H1 (cell line): ENCODE data around the gene CUL9.

Experiments used
- CHD2 ChIP-seq: IDR thresholded peaks from 2 replicates; pipeline ENCODE4 v1.6.1; 2012; ENCODE audit warnings: low read length, improper control_type of control experiment
- POLR2A ChIP-seq, 2 experiments: IDR thresholded peaks; 1 replicate in 1 of 2; 2 replicates in 1 of 2; pipeline ENCODE4 v1.6.1; 2011; ENCODE audit warnings: low read depth in 2 of 2, low read length in 2 of 2, mild to moderate bottlenecking in 2 of 2; ENCODE audit errors: control extremely low read depth in 1 of 2
- TF ChIP-seq, protein P1 (sequence below), 3 experiments: IDR thresholded peaks; 1 replicate in 2 of 3; 2 replicates in 1 of 3; pipeline versions ENCODE4 v1.5.1 to v1.6.1; 2011; ENCODE audit warnings: low read length in 3 of 3, mild to moderate bottlenecking in 3 of 3, inconsistent platforms in 2 of 3, low read depth in 1 of 3, moderate library complexity in 1 of 3; ENCODE audit not compliant: insufficient read depth in 1 of 3; ENCODE audit errors: control extremely low read depth in 1 of 3
- TF ChIP-seq, protein P2 (sequence below): fragments of 300-600 bp; sonication (generic); IDR thresholded peaks from 2 replicates; pipeline ENCODE4 v1.7.1; 2012; ENCODE audit warnings: low read length, moderate library complexity, mild to moderate bottlenecking, inconsistent platforms; ENCODE audit not compliant: insufficient replicate concordance

DNA sequence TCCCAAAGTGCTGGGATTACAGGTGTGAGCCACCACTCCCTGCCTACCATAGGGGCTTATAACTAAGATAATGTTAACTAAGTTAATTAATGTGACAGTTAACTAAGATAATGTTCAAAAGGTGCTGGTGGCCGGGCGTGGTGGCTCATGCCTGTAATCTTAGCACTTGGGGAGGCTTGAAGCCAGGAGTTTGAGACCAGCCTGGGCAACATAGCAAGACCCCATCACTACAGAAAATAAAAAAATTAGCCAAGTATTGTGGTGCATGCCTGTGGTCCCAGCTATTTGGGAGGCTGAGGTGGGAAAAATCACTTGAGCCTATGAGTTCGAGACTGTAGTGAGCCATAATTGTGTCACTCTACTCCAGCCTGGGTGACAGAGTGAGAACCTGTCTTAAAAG lies 43.7 kb upstream of the CUL9 start:
- TF ChIP-seq POLR2A (IDR thresholded peaks at IDR 0.05; ENCODE audit: control extremely low read depth in 1 of 2, low read depth in 2 of 2, low read length in 2 of 2), result no peak
- no peak for TF ChIP-seq CHD2
- TF ChIP-seq, protein P1, sequence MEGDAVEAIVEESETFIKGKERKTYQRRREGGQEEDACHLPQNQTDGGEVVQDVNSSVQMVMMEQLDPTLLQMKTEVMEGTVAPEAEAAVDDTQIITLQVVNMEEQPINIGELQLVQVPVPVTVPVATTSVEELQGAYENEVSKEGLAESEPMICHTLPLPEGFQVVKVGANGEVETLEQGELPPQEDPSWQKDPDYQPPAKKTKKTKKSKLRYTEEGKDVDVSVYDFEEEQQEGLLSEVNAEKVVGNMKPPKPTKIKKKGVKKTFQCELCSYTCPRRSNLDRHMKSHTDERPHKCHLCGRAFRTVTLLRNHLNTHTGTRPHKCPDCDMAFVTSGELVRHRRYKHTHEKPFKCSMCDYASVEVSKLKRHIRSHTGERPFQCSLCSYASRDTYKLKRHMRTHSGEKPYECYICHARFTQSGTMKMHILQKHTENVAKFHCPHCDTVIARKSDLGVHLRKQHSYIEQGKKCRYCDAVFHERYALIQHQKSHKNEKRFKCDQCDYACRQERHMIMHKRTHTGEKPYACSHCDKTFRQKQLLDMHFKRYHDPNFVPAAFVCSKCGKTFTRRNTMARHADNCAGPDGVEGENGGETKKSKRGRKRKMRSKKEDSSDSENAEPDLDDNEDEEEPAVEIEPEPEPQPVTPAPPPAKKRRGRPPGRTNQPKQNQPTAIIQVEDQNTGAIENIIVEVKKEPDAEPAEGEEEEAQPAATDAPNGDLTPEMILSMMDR (IDR thresholded peaks at IDR 0.05; ENCODE audit: control extremely low read depth in 1 of 3, insufficient read depth in 1 of 3, low read depth in 1 of 3, low read length in 3 of 3), result no peak
- TF ChIP-seq, protein P2, sequence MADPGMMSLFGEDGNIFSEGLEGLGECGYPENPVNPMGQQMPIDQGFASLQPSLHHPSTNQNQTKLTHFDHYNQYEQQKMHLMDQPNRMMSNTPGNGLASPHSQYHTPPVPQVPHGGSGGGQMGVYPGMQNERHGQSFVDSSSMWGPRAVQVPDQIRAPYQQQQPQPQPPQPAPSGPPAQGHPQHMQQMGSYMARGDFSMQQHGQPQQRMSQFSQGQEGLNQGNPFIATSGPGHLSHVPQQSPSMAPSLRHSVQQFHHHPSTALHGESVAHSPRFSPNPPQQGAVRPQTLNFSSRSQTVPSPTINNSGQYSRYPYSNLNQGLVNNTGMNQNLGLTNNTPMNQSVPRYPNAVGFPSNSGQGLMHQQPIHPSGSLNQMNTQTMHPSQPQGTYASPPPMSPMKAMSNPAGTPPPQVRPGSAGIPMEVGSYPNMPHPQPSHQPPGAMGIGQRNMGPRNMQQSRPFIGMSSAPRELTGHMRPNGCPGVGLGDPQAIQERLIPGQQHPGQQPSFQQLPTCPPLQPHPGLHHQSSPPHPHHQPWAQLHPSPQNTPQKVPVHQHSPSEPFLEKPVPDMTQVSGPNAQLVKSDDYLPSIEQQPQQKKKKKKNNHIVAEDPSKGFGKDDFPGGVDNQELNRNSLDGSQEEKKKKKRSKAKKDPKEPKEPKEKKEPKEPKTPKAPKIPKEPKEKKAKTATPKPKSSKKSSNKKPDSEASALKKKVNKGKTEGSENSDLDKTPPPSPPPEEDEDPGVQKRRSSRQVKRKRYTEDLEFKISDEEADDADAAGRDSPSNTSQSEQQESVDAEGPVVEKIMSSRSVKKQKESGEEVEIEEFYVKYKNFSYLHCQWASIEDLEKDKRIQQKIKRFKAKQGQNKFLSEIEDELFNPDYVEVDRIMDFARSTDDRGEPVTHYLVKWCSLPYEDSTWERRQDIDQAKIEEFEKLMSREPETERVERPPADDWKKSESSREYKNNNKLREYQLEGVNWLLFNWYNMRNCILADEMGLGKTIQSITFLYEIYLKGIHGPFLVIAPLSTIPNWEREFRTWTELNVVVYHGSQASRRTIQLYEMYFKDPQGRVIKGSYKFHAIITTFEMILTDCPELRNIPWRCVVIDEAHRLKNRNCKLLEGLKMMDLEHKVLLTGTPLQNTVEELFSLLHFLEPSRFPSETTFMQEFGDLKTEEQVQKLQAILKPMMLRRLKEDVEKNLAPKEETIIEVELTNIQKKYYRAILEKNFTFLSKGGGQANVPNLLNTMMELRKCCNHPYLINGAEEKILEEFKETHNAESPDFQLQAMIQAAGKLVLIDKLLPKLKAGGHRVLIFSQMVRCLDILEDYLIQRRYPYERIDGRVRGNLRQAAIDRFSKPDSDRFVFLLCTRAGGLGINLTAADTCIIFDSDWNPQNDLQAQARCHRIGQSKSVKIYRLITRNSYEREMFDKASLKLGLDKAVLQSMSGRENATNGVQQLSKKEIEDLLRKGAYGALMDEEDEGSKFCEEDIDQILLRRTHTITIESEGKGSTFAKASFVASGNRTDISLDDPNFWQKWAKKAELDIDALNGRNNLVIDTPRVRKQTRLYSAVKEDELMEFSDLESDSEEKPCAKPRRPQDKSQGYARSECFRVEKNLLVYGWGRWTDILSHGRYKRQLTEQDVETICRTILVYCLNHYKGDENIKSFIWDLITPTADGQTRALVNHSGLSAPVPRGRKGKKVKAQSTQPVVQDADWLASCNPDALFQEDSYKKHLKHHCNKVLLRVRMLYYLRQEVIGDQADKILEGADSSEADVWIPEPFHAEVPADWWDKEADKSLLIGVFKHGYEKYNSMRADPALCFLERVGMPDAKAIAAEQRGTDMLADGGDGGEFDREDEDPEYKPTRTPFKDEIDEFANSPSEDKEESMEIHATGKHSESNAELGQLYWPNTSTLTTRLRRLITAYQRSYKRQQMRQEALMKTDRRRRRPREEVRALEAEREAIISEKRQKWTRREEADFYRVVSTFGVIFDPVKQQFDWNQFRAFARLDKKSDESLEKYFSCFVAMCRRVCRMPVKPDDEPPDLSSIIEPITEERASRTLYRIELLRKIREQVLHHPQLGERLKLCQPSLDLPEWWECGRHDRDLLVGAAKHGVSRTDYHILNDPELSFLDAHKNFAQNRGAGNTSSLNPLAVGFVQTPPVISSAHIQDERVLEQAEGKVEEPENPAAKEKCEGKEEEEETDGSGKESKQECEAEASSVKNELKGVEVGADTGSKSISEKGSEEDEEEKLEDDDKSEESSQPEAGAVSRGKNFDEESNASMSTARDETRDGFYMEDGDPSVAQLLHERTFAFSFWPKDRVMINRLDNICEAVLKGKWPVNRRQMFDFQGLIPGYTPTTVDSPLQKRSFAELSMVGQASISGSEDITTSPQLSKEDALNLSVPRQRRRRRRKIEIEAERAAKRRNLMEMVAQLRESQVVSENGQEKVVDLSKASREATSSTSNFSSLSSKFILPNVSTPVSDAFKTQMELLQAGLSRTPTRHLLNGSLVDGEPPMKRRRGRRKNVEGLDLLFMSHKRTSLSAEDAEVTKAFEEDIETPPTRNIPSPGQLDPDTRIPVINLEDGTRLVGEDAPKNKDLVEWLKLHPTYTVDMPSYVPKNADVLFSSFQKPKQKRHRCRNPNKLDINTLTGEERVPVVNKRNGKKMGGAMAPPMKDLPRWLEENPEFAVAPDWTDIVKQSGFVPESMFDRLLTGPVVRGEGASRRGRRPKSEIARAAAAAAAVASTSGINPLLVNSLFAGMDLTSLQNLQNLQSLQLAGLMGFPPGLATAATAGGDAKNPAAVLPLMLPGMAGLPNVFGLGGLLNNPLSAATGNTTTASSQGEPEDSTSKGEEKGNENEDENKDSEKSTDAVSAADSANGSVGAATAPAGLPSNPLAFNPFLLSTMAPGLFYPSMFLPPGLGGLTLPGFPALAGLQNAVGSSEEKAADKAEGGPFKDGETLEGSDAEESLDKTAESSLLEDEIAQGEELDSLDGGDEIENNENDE, result no peak
